ENCODE measurements around the gene GAB2.
"Not testable (repeated sequence)": the region's sequence is repeated elsewhere in the genome, so short reads cannot be mapped to it uniquely, and the experiment has no call there.

The GAB2 gene

DNA sequence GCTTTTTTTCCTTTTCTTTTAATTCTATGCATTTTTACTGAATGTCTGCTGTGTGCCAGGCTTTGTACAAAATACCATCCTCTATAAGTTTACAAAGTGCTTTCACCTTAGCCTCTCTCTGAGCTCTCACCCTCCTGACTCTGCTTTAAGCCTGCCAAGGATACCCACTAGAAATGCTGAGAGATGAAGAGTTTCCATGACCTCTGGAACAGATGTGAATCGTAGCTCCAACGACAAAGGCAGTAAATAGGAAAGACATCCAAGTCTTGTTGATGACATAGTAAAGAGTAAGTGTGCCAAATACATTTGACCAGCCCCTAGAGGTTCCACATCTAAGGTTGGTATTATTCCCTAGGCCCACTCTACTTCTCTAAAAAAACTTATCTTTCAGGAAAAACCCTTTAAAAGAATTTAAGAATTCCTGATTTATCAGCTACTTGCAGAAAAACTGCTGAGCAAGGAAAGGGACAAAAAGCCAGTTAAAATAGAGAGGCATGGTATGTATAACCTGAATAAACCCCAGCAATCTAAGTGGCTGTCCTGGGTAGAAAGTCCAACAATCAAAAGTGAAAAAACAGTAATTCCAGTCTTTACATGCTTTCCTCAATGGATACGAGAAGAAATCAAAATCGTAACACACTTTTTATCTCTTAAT, 45.4 kb downstream of the GAB2 start:
- Mint-ChIP-seq H3K4me1 (peaks cover 43% of the 10 kb centered on the region), H3K4me3 (no peak overlapping the region), H3K27me3 (no peaks in the 10 kb centered on the region), H3K27ac (peak overlapping the region; percentile 0), H3K9me3 (no peaks in the 10 kb centered on the region), H3K36me3 (peaks cover 10% of the 10 kb centered on the region)
- no peak for ATAC-seq

GRCh38 chr11:78371221-78371891, 46.3 kb downstream of the GAB2 start:
- Mint-ChIP-seq H3K9me3 (no peaks in the 10 kb centered on the region), H3K27ac (peak overlapping the region; percentile 0), H3K4me1 (peaks cover 43% of the 10 kb centered on the region), H3K36me3 (peaks cover 1% of the 10 kb centered on the region), H3K27me3 (no peaks in the 10 kb centered on the region), H3K4me3 (no peak overlapping the region)
- ATAC-seq, result peak; percentile 66

- Mint-ChIP-seq H3K36me3 (no peaks in the 10 kb centered on the region), H3K27me3 (no peaks in the 10 kb centered on the region)
- ATAC-seq, result no peak
Measured at GRCh38 chr11:78370406-78371172, 47.0 kb downstream of the GAB2 start.

GRCh38 chr11:78365381-78365792, 52.2 kb downstream of the GAB2 start:
- no peaks in the 10 kb centered on the region for H3K27me3 Mint-ChIP-seq
- no peaks in the 10 kb centered on the region for H3K9me3 Mint-ChIP-seq
- no peak overlapping the region for H3K4me3 Mint-ChIP-seq
- peaks cover 37% of the 10 kb centered on the region for H3K4me1 Mint-ChIP-seq
- ATAC-seq, result no peak
- no peaks in the 10 kb centered on the region for H3K36me3 Mint-ChIP-seq
- no peak overlapping the region for H3K27ac Mint-ChIP-seq

More at GRCh38 chr11:78370406-78371172, 47.0 kb downstream of the GAB2 start:
- Mint-ChIP-seq H3K4me3 (no peak overlapping the region), H3K27ac (no peak overlapping the region), H3K9me3 (no peaks in the 10 kb centered on the region), H3K4me1 (peaks cover 46% of the 10 kb centered on the region)

DNA sequence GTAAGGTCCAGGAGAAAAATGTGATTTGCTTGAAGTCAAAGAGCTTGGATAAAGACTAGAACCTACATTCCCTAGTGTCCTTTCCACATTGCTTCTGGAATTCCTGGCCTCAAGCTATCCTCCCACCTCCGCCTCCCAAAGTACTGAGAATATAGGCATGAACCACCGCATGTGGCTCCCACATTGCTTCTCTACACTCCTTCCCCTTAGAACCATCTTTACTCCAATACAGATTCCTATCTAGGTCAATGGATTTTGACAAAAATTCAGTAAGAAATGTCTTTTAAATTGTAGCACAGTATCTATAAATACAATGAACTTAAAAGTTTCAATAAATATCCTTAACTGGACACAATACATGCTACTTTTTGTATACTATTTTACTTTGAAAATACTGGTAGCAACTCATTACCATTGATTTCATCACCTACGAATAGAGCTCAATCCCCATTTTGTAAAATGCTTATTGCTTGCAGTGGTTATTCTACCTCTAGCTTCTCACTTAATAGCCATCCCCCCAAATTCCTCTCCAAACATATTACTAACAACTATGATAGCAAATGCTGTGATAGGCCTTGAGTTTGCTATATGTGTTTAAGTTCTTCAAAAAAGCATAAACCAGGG, 53.4 kb downstream of the GAB2 start:
- no peaks in the 10 kb centered on the region for H3K9me3 Mint-ChIP-seq
- no peaks in the 10 kb centered on the region for H3K27me3 Mint-ChIP-seq
- no peaks in the 10 kb centered on the region for H3K36me3 Mint-ChIP-seq
- peaks cover 40% of the 10 kb centered on the region for H3K4me1 Mint-ChIP-seq
- H3K4me3 Mint-ChIP-seq, result no peak overlapping the region
- H3K27ac Mint-ChIP-seq, result no peak overlapping the region
- ATAC-seq, result no peak

- H3K4me3 Mint-ChIP-seq, result no peak overlapping the region
- H3K9me3 Mint-ChIP-seq, result no peaks in the 10 kb centered on the region
- H3K27ac Mint-ChIP-seq, result no peak overlapping the region
- peaks cover 45% of the 10 kb centered on the region for H3K4me1 Mint-ChIP-seq
- no peaks in the 10 kb centered on the region for H3K27me3 Mint-ChIP-seq
- no peak for ATAC-seq
- no peaks in the 10 kb centered on the region for H3K36me3 Mint-ChIP-seq
Measured at GRCh38 chr11:78363024-78363619, 54.5 kb downstream of the GAB2 start.

GRCh38 chr11:78361228-78361627, 56.4 kb downstream of the GAB2 start:
- Mint-ChIP-seq H3K4me3 (no peak overlapping the region), H3K27ac (no peak overlapping the region), H3K9me3 (no peaks in the 10 kb centered on the region), H3K36me3 (peaks cover 11% of the 10 kb centered on the region), H3K4me1 (peaks cover 56% of the 10 kb centered on the region), H3K27me3 (no peaks in the 10 kb centered on the region)
- no peak for ATAC-seq

GRCh38 chr11:78359921-78360320, 57.7 kb downstream of the GAB2 start:
- Mint-ChIP-seq H3K27me3 (no peaks in the 10 kb centered on the region), H3K9me3 (no peaks in the 10 kb centered on the region), H3K27ac (no peak overlapping the region), H3K36me3 (peaks cover 11% of the 10 kb centered on the region), H3K4me3 (no peak overlapping the region), H3K4me1 (peaks cover 53% of the 10 kb centered on the region)
- ATAC-seq, result no peak

DNA sequence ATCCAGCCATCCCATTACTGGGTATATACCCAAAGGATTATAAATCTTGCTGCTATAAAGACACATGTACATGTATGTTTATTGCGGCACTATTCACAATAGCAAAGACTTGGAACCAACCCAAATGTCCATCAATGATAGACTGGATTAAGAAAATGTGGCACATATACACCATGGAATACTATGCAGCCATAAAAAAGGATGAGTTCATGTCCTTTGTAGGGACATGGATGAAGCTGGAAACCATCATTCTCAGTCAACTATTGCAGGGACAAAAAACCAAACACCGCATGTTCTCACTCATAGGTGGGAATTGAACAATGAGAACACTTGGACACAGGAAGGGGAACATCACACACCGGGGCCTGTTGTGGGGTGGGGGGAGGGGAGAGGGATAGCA, 59.7 kb downstream of the GAB2 start:
- Mint-ChIP-seq H3K36me3 (peaks cover 11% of the 10 kb centered on the region), H3K4me1 (peaks cover 48% of the 10 kb centered on the region)
- not testable (repeated sequence) for H3K27me3 Mint-ChIP-seq, H3K9me3 Mint-ChIP-seq, ATAC-seq, H3K4me3 Mint-ChIP-seq, H3K27ac Mint-ChIP-seq

DNA sequence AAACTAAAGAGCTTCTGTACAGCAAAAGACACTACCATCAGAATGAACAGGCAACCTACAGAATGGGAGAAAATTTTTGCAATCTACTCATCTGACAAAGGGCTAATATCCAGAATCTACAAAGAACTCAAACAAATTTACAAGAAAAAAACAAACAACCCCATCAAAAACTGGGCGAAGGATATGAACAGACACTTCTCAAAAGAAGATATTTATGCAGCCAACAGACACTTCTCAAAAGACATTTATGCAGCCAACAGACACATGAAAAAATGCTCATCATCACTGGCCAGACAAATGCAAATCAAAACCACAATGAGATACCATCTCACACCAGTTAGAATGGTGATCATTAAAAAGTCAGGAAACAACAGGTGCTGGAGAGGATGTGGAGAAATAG, 60.2 kb downstream of the GAB2 start:
- Mint-ChIP-seq H3K36me3 (peaks cover 11% of the 10 kb centered on the region), H3K4me1 (peaks cover 48% of the 10 kb centered on the region)
- H3K4me3 Mint-ChIP-seq, H3K9me3 Mint-ChIP-seq, H3K27ac Mint-ChIP-seq, ATAC-seq, H3K27me3 Mint-ChIP-seq: not testable (repeated sequence)

DNA sequence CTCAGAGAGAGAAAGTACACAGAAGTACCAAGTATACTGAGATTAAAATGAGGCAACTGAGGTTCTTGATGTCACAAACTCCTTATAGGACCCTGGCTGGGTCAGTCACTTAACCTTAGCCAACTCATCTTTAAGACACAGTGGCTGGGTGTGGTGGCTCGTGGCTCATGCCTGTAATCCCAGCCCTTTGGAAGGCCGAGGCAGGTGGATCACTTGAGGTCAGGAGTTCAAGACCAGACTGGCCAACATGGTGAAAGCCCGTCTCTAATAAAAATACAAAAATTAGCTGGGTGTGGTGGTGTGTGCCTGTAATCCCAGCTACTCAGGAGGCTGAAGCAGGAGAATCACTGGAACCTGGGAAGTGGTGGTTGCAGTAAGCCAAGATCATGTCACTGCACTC, 61.9 kb downstream of the GAB2 start:
- H3K27ac Mint-ChIP-seq, H3K27me3 Mint-ChIP-seq, H3K4me3 Mint-ChIP-seq, H3K9me3 Mint-ChIP-seq, ATAC-seq: not testable (repeated sequence)
- Mint-ChIP-seq H3K4me1 (peaks cover 63% of the 10 kb centered on the region), H3K36me3 (peaks cover 11% of the 10 kb centered on the region)

DNA sequence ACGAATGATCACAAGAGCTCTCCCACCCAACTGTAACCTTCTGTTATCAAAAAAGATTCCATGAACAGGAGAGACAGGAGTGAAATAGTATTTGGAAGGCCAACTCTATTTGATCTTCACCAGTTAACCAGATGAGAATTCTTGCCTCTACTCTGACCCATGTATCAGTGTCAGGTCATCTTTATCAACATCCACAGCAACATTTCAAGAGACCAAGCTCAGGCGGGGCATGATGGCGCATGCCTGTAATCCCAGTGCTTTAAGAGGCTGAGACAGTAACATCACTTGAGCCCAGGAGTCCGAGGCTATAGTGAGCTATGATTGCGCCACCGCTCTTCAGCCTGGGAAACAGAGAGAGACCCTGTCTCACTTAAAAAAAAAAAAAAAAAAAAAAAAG, 62.3 kb downstream of the GAB2 start:
- H3K36me3 Mint-ChIP-seq, result peaks cover 11% of the 10 kb centered on the region
- H3K27ac Mint-ChIP-seq, result peak overlapping the region; percentile 10
- no peak overlapping the region for H3K4me3 Mint-ChIP-seq
- no peak for ATAC-seq
- peaks cover 65% of the 10 kb centered on the region for H3K4me1 Mint-ChIP-seq
- H3K27me3 Mint-ChIP-seq, result no peaks in the 10 kb centered on the region
- no peaks in the 10 kb centered on the region for H3K9me3 Mint-ChIP-seq

GRCh38 chr11:78354408-78355308, 63.0 kb downstream of the GAB2 start:
- no peak for ATAC-seq
- H3K27ac Mint-ChIP-seq, result peak overlapping the region; percentile 10
- no peaks in the 10 kb centered on the region for H3K27me3 Mint-ChIP-seq
- H3K36me3 Mint-ChIP-seq, result peaks cover 11% of the 10 kb centered on the region
- H3K9me3 Mint-ChIP-seq, result no peaks in the 10 kb centered on the region
- H3K4me3 Mint-ChIP-seq, result no peak overlapping the region
- peaks cover 65% of the 10 kb centered on the region for H3K4me1 Mint-ChIP-seq
